Activated naive CD4-positive, alpha-beta T cell treated with anti-CD3 and anti-CD28 coated beads, Interleukin-2, amount 10 ng/mL, durations not matched to agents 7 days and 5 days (primary cell): ENCODE measurements around the gene PRSS27.

Experiments
- CTCF ChIA-PET: fragments of 350-600 bp; sonication (Branson Sonifier 250); formaldehyde crosslinking; loops from one replicate; lab custom pipeline; 2021; ENCODE audit warnings: antibody characterized with exemption; lab: Charles Lee
- DNase-seq: peaks from one replicate; pipeline ENCODE4 v3.0.0-alpha.2; 2020
- H3K27ac Mint-ChIP-seq: one replicate; pipeline ENCODE4 v1.8.0; 2021; ENCODE audit warnings: mild to moderate bottlenecking, moderate library complexity, mixed read lengths
- H3K27me3 Mint-ChIP-seq: one replicate; pipeline ENCODE4 v1.8.0; 2021; ENCODE audit warnings: mild to moderate bottlenecking, mixed read lengths
- H3K36me3 Mint-ChIP-seq: one replicate; pipeline ENCODE4 v1.8.0; 2021; ENCODE audit warnings: mixed read lengths
- H3K4me1 Mint-ChIP-seq: one replicate; pipeline ENCODE4 v1.8.0; 2021; ENCODE audit warnings: mixed read lengths
- H3K4me3 Mint-ChIP-seq: one replicate; pipeline ENCODE4 v1.8.0; 2021; ENCODE audit warnings: mild to moderate bottlenecking, moderate library complexity, mixed read lengths
- H3K9me3 Mint-ChIP-seq: one replicate; pipeline ENCODE4 v1.8.0; 2021; ENCODE audit warnings: mixed read lengths

The PRSS27 gene

DNA sequence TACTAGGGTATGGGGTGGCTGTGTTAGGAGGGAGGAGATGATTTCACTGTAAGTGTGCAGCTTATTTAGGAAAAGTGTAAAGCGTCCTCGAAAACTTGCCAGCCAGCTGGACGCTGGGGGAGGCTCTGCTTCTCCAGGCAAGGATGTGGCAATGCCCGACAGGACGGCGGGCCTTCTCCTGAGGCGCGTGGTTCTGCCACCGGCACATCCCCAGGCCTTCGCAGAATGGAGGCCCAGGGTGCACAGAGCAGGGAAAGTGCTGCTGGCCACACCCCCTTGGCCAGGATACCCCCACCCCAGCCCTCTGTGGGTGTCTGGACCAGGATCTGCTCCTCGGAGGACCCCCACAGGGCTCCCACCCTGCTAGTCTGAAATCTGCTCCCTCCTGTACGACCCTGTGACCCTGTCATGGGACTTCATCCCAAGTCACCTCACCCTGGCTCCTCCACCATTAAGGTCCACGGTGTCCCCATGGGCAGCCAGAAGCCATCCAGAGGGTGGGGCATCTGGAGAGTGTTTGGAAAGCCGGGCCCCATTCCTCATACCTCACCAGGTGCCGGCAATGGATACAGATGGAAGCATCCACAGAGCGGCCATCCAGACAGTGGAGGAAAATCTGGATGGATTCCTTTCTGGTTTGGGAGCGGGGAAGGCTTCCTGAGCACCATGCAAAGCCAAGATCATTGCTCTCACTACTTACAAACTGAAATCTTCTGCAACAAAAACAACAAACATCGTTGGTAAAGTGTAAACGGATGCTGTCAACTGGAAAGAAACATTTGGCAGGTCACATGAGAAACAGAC lies 23.2 kb upstream of the PRSS27 start:
- DNase-seq: no peak
- CTCF ChIA-PET: no interaction called here
- H3K36me3 Mint-ChIP-seq: no peaks in the 10 kb centered on the region
- H3K4me1 Mint-ChIP-seq: peaks cover 11% of the 10 kb centered on the region
- H3K27ac Mint-ChIP-seq: no peak overlapping the region
- H3K4me3 Mint-ChIP-seq: no peak overlapping the region
- H3K27me3 Mint-ChIP-seq: peaks cover 36% of the 10 kb centered on the region
- H3K9me3 Mint-ChIP-seq: no peaks in the 10 kb centered on the region

DNA sequence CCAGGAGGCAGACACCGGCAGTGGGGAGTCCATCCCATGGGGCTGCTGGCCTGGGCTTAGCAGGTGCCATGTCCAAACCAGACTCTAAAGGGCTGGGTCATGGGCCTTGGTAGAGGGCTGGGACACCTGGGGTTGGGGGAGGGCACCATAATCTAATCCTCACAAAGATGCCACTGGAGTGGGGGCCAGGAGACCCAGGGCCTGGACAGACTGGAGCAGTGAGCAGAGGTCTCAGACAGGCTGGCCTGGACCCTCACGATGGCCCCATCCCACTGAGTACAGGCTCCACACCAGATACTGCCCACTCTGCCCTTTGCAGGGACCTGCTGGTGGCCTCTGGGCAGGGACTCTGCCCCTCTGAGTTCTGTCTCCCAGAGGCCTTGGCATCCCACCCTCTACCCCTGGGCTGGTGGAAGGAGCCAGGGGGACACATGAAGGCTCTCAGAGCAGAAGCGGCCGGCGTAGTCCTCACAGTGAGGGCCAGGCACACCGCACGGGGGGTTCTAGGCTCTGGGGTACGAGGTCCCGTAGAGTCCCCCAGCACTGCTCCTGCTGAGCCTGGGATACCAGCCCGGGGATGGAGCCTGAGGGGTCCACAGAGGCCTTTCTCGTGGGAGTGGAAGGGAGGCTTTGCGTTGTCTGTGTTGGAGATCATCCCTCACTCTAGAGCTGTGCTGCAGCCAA lies 22.4 kb upstream of the PRSS27 start:
- Mint-ChIP-seq H3K27ac (no peak overlapping the region), H3K9me3 (no peaks in the 10 kb centered on the region), H3K4me1 (peaks cover 11% of the 10 kb centered on the region), H3K36me3 (no peaks in the 10 kb centered on the region), H3K27me3 (peaks cover 36% of the 10 kb centered on the region), H3K4me3 (no peak overlapping the region)
- no peak for DNase-seq
- CTCF ChIA-PET: no interaction called here

DNA sequence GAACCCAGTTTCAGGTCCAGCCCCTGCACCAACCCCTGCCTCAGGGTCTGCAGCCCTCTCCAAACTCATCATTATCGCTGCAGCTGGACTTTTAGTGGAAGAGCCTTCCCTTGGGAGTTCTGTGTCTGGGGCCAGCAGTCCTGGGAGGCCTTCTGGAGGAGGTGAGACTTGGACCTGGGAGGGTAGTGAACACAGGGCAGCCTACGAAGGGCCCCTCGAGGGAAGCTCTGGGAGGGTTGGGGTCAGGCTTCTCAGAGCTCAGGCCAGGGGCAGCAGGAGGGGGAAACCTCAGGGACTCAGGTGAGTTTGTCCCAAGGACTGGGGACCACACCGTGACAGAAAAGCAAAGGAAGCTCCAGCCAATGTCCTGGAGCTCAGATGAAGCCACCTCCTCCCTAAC lies 21.1 kb upstream of the PRSS27 start:
- no peaks in the 10 kb centered on the region for H3K36me3 Mint-ChIP-seq
- CTCF ChIA-PET: interaction anchor here (0.7 kb wide), 1 partner anchor 229 kb away, joined by 3 read pairs; no protein-coding TSS in a partner anchor
- H3K4me3 Mint-ChIP-seq: no peak overlapping the region
- H3K27ac Mint-ChIP-seq: no peak overlapping the region
- no peaks in the 10 kb centered on the region for H3K9me3 Mint-ChIP-seq
- H3K27me3 Mint-ChIP-seq: peaks cover 40% of the 10 kb centered on the region
- peaks cover 11% of the 10 kb centered on the region for H3K4me1 Mint-ChIP-seq
- no peak for DNase-seq

DNA sequence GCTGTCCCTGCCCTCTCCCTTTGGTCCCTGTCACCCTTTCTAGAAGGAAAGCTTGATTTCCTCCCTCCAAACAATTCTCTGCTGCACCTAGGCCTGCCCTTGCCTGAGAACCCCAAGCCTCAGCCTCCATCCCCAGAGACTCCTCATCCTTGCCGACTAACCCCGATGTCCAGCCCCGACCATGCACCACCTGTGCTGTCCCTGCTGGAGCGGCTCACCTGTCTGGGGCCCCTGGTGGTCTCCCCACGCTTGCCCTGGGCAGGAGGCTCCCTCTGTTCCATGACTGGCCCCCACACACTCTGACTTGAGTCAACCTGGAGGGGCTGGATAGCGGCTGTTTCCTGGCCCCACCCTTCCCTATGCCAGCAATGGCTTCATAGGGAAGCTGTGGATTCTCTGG lies 20.5 kb upstream of the PRSS27 start:
- Mint-ChIP-seq H3K27ac (no peak overlapping the region), H3K36me3 (no peaks in the 10 kb centered on the region)
- CTCF ChIA-PET: interaction anchor here (0.7 kb wide), 1 partner anchor 230 kb away, joined by 3 read pairs; no protein-coding TSS in a partner anchor

DNA sequence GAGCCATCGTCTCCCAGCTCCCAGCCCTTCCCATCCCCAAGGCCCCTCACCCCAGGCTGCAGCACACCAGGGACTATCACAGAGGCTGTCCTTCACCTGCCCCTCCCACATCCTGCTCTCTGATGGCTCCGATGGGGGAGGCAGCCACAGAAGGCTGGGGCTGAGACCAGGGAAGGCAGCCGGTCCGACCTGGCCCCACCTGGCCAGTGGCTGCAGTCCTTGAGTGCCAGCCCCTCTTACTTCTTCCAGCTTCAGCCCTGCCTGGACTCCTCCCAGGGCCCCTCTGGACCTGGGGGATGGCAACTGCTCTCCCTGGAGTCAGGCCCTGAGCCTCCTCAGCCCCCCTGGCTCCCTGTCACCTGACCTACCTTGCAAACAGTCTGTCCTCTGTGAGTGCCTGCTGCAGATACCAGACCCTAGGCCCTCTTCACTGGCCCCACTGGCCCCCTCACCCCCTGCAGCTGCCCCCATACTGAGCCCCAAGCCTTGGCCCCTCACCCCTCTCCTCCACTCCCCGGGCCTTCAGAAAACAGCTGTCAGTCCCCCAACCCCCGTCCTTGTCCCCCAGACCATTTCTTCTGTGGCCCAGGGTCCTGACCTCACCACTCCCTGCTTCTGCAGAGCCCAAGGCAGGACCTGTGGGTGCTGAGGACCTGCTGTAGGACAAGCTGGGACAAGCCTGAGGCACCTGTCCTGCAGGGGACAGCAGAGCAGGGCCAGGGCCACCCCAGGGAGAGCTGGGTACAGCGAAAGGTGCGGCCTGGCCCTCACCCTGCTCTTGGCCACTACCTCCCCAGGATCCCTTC lies 19.8 kb upstream of the PRSS27 start:
- peak overlapping the region; percentile 24 for H3K27ac Mint-ChIP-seq
- peaks cover 11% of the 10 kb centered on the region for H3K4me1 Mint-ChIP-seq
- no peak overlapping the region for H3K4me3 Mint-ChIP-seq
- CTCF ChIA-PET: no interaction called here
- no peaks in the 10 kb centered on the region for H3K9me3 Mint-ChIP-seq
- DNase-seq: no peak
- H3K27me3 Mint-ChIP-seq: peaks cover 33% of the 10 kb centered on the region
- H3K36me3 Mint-ChIP-seq: no peaks in the 10 kb centered on the region

More for the DNA sequence above, 20.5 kb upstream of the PRSS27 start:
- no peak overlapping the region for H3K4me3 Mint-ChIP-seq
- H3K4me1 Mint-ChIP-seq: peaks cover 11% of the 10 kb centered on the region
- H3K9me3 Mint-ChIP-seq: no peaks in the 10 kb centered on the region
- no peak for DNase-seq
- peaks cover 35% of the 10 kb centered on the region for H3K27me3 Mint-ChIP-seq

DNA sequence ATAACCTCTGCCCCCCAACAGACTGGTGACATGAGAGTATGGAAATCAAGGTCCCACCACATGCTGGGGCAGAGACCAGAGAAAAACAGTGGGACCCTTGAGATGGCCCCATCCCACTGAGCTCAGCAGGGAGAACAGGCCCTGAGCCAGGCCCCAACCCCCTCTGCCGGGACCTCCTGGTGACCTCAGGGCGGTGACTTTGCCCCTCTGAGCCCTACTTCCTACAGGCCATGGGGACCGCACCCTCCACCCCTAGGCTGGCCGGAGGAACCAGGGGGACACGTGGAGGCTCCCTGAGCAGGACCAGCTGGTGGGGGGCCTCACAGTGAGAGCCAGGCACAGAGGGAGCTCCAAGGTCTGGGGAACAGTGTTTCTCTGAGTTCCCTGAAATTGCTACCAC lies 18.6 kb upstream of the PRSS27 start:
- CTCF ChIA-PET: no interaction called here
- Mint-ChIP-seq H3K9me3 (no peaks in the 10 kb centered on the region), H3K4me1 (peaks cover 11% of the 10 kb centered on the region), H3K27me3 (peaks cover 24% of the 10 kb centered on the region), H3K4me3 (no peak overlapping the region), H3K27ac (no peak overlapping the region), H3K36me3 (no peaks in the 10 kb centered on the region)
- DNase-seq: no peak

DNA sequence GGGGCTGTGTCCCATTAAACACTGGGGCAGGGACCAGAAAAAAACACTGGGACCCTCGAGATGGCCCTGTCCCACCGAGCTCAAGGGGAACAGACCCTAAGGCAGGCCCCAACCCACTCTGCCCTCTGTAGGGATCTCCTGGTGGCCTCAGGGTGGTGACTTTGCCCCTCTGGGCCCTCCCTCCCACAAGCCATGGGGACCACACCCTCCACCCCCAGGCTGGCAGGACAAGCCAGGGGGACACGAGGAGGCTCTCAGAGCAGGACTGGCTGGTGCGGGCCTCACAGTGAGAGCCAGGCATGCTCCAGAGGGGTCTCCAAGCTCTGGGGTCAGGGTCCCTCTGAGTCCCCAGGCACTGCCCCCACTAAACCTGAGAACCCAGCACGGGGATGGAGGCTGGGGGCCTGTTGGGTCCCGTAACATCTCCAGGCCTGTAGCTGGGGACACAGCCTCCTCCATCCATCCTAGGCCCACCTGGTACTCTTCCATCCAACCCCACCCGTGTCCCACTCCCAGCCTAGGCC lies 17.9 kb upstream of the PRSS27 start:
- H3K9me3 Mint-ChIP-seq: no peaks in the 10 kb centered on the region
- no peak overlapping the region for H3K27ac Mint-ChIP-seq
- peaks cover 24% of the 10 kb centered on the region for H3K27me3 Mint-ChIP-seq
- H3K4me1 Mint-ChIP-seq: peaks cover 11% of the 10 kb centered on the region
- CTCF ChIA-PET: no interaction called here
- H3K4me3 Mint-ChIP-seq: no peak overlapping the region
- H3K36me3 Mint-ChIP-seq: no peaks in the 10 kb centered on the region
- DNase-seq: no peak

DNA sequence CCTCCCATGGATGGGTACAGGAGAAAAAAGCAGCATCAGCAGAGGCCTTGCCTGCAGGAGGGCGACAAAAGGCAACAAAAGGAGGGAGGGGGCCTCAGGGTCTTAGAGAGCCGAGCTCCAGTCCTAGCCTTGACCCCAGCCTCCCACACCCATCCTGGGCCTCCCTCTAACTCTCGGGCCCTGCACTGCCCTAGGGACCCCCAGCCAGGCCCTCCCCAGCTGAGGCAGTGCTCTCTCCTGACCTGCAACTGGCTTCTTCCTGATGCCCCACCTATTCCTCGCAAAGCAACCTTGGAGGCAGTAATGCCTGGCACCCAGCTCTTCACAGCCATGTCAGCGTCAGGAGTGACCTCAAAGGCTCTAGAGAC lies 17.2 kb upstream of the PRSS27 start:
- Mint-ChIP-seq H3K36me3 (no peaks in the 10 kb centered on the region), H3K27me3 (peaks cover 26% of the 10 kb centered on the region), H3K4me3 (no peak overlapping the region), H3K27ac (no peak overlapping the region), H3K4me1 (peaks cover 11% of the 10 kb centered on the region), H3K9me3 (no peaks in the 10 kb centered on the region)
- CTCF ChIA-PET: no interaction called here
- DNase-seq: no peak

DNA sequence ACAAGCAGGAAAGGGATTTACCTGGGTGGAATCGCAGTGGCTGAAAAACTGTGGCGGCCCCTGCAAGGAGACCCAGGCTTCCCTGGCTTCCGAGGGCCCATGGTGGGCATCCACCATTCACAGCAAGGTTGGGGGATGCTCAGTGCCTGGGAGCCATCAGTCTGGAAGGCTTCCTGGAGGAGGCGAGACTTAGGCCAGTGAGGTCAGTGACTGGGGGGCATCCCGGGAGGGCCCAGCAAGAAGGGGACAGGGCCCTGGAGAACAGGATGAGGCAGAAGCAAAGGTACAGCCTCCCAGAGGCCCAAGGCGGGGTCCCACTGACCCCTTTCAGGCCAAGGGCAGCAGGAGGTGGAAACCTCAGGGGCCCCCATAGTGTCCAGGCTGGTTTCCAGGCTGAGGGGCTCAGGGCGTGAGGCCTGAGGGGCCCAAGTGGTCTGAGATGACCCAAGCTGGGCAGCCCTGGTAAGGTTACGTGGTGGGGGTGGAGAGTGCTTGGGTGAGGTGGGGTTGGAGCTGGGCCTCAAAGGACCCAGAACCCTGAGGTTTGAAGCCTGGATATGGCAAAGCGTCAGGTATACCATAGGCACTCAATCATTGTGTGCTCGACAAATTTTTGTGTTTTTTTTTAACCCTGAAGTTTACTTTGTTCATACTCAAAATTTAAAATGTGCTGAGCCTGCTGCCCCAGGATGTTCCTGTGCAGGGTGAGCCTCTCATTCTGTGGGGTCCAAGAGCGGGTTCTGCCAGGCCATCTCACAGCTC lies 16.6 kb upstream of the PRSS27 start:
- Mint-ChIP-seq H3K4me3 (no peak overlapping the region), H3K9me3 (no peaks in the 10 kb centered on the region), H3K36me3 (no peaks in the 10 kb centered on the region), H3K4me1 (peaks cover 11% of the 10 kb centered on the region), H3K27me3 (peaks cover 28% of the 10 kb centered on the region), H3K27ac (no peak overlapping the region)
- DNase-seq: no peak
- CTCF ChIA-PET: no interaction called here

DNA sequence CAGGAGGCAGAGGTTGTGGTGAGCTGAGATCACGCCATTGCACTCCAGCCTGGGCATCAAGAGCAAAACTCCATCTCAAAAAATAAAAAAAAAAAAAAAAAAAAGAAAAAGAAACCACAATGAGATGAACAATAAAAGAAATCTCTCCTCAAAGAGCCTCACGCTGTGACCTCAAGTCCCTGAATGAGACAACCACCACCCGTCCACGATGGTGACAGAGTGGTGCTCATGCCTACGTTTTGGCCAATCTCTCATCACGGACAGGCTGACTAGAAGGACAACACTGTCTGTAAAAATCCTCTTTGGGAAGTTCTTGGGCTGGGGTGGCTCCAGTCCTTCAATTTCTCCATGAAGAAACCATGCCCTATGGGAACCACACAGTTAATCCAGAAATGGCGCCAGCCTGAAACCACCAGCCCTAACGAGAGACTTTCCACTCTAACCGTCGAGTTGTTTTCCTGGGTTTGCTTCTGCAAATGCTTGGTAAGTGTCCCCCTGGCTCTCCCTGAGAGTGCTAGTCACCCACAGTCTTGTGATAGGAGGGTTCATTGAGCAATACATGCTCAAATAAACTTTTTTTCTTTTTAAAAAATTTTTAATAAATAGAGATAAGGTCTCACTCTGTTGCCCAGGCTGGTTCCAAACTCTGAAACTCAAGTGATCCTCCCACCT lies 15.0 kb upstream of the PRSS27 start:
- Mint-ChIP-seq H3K9me3 (no peaks in the 10 kb centered on the region), H3K27ac (no peak overlapping the region), H3K36me3 (no peaks in the 10 kb centered on the region), H3K4me1 (peaks cover 7% of the 10 kb centered on the region), H3K4me3 (no peak overlapping the region), H3K27me3 (peaks cover 26% of the 10 kb centered on the region)
- CTCF ChIA-PET: no interaction called here
- no peak for DNase-seq

DNA sequence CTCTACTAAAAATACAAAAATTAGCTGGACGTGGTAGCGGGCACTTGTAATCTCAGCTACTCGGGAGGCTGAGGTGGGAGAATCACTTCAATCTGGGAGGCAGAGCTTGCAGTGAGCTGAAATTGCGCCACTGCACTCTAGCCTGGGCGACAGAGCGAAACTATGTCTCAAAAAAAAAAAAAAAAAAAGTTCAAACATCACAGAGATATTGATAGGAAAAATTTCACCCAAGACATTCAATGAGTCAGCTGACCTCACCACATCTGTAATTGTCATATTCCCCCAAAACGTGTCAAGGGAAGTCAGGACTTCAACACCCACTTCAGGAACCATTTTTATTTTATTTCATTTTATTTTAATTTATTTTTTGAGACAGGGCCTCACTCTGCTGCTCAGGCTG lies 8.0 kb upstream of the PRSS27 start:
- CTCF ChIA-PET: no interaction called here
- no peaks in the 10 kb centered on the region for H3K9me3 Mint-ChIP-seq
- no peaks in the 10 kb centered on the region for H3K4me1 Mint-ChIP-seq
- H3K36me3 Mint-ChIP-seq: no peaks in the 10 kb centered on the region
- no peak overlapping the region for H3K4me3 Mint-ChIP-seq
- no peak for DNase-seq
- H3K27ac Mint-ChIP-seq: no peak overlapping the region
- peaks cover 34% of the 10 kb centered on the region for H3K27me3 Mint-ChIP-seq

DNA sequence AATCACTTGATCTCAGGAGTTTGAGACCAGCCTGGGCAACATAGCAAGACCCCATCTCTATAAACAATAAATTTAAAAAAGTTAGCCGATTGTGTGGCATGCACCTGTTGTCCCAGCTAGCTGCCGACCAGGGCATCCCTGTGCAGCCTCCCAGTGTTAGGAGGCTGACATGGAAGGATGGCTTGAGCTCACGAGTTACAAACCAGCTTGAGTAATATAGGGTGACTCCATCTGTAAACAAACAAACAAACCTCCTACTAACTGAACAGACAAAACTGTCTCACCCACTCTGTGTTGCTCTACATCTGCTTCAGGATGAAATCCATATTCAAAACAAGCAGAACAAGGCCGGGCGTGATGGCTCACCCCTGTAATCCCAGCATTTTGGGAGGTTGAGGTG lies 6.9 kb upstream of the PRSS27 start:
- Mint-ChIP-seq H3K27ac (no peak overlapping the region), H3K4me1 (peaks cover 2% of the 10 kb centered on the region), H3K4me3 (no peak overlapping the region), H3K27me3 (peaks cover 31% of the 10 kb centered on the region), H3K36me3 (no peaks in the 10 kb centered on the region), H3K9me3 (no peaks in the 10 kb centered on the region)
- CTCF ChIA-PET: no interaction called here
- DNase-seq: no peak

DNA sequence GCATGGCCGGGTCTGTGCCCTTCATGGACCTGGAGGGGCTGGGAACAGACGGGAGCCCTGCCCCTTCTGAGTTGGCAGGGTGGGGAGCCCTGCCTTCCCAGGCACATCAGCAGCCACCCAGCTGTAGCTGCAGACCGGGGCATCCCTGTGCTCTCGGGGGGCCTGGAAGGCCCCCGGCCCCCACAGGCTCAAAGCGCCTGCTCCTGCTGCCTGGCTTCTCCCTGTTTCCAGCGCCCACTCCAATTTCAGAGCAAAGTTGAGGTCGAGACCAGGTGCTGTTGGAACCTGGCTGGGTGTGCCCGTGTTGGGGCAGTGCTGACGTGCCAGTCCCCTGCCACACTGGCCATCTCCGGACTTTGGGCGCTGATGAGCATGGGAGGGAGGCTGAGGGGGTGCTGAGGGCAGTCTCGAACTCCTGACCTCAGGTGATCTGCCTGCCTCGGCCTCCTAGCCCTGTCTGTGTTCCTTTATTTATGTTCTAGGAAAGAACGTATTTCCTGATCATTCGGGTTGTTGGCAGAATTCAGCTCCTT lies 4.9 kb upstream of the PRSS27 start:
- Mint-ChIP-seq H3K27ac (no peak overlapping the region), H3K27me3 (peaks cover 26% of the 10 kb centered on the region), H3K4me1 (peaks cover 2% of the 10 kb centered on the region), H3K36me3 (no peaks in the 10 kb centered on the region), H3K4me3 (no peak overlapping the region), H3K9me3 (no peaks in the 10 kb centered on the region)
- DNase-seq: no peak
- CTCF ChIA-PET: no interaction called here
